ENCODE data around the gene GMDS.

The GMDS gene

DNA sequence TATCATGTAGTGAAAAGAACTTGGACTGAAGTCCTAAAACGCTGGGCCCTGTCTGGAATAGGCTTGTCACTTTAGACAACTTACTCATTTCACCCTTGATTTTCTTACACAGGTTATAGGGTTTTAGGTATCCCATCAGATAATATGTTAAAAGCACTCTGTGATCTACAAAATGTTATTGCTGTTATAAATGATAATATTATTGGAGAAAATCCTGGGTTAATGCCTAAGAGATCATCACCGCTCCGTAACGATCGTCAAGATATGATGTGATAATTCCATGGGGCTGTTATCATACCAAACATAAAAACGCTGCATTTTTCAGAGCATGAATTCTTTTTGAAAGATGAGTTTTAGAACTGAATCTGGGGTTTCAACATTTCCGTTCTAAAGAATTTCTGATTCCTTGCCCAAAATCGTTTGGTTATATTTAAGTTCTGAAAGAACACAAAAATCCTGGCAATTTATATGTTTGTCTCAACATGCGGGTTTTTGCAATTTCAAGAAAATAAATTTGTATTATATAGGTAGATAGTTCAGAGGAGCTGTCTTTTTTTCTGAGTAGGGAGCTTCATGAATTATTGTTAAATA is 480.9 kb downstream of the GMDS start:
- Histone ChIP-seq H4K20me1 (ENCODE audit: insufficient read depth, low read length) (no peaks in the 10 kb centered on the region), H3K4me3 (ENCODE audit: low read length) (no peak overlapping the region), H3K27ac (ENCODE audit: low read length) (no peak overlapping the region), H3K36me3 (replicated peaks; ENCODE audit: insufficient read depth, low read length) (no peaks in the 10 kb centered on the region), H3K9ac (ENCODE audit: low read length) (no peak overlapping the region), H3K9me3 (replicated peaks; ENCODE audit: insufficient read depth, low read length) (no peaks in the 10 kb centered on the region), H3K27me3 (replicated peaks; ENCODE audit: insufficient read depth, low read length) (no peaks in the 10 kb centered on the region), H3K4me2 (ENCODE audit: low read depth, low read length) (no peak overlapping the region), H3K9me2 (replicated peaks; ENCODE audit: insufficient read depth, low read length) (no peaks in the 10 kb centered on the region), H3K79me2 (ENCODE audit: low read length) (no peaks in the 10 kb centered on the region), H2AFZ (ENCODE audit: low read length) (no peak overlapping the region), H3K4me1 (ENCODE audit: low read length) (peaks cover 14% of the 10 kb centered on the region), H3F3A (ENCODE audit: insufficient read depth, low read length) (no peaks in the 10 kb centered on the region)
- TF ChIP-seq EZH2phosphoT487 (IDR thresholded peaks at IDR 0.05; ENCODE audit: low read length): no peak
- TF ChIP-seq, protein P1, sequence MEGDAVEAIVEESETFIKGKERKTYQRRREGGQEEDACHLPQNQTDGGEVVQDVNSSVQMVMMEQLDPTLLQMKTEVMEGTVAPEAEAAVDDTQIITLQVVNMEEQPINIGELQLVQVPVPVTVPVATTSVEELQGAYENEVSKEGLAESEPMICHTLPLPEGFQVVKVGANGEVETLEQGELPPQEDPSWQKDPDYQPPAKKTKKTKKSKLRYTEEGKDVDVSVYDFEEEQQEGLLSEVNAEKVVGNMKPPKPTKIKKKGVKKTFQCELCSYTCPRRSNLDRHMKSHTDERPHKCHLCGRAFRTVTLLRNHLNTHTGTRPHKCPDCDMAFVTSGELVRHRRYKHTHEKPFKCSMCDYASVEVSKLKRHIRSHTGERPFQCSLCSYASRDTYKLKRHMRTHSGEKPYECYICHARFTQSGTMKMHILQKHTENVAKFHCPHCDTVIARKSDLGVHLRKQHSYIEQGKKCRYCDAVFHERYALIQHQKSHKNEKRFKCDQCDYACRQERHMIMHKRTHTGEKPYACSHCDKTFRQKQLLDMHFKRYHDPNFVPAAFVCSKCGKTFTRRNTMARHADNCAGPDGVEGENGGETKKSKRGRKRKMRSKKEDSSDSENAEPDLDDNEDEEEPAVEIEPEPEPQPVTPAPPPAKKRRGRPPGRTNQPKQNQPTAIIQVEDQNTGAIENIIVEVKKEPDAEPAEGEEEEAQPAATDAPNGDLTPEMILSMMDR (IDR thresholded peaks at IDR 0.05; ENCODE audit: low read length): no peak
- no peak for TF ChIP-seq EZH2 (optimal IDR thresholded peaks at IDR 0.05; ENCODE audit: low read depth, low read length)
- DNase-seq: no peak

DNA sequence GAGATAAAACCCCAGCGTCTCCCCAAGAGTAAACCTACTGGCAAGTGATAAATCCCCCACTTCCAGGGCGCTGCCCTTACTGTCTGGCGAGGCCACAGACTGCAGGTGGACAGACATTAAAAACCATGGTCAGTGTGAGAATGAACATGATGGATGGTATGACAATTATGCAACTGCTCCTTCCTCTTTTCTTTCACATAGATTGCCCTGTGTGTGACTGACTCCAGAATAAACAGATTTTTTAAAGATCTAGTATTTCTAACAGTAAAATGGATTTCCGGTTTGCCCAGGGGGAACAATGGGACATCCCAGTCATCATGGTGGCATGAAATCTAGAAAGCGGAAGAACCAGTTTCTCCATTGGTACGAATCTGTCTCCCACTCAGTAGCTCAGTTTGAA is 482.0 kb downstream of the GMDS start:
- Histone ChIP-seq H3K27me3 (replicated peaks; ENCODE audit: insufficient read depth, low read length) (no peaks in the 10 kb centered on the region), H3K27ac (ENCODE audit: low read length) (no peak overlapping the region), H3K79me2 (ENCODE audit: low read length) (no peaks in the 10 kb centered on the region), H3K4me3 (ENCODE audit: low read length) (no peak overlapping the region), H3K9ac (ENCODE audit: low read length) (no peak overlapping the region), H2AFZ (ENCODE audit: low read length) (no peak overlapping the region), H3K9me2 (replicated peaks; ENCODE audit: insufficient read depth, low read length) (no peaks in the 10 kb centered on the region), H3K9me3 (replicated peaks; ENCODE audit: insufficient read depth, low read length) (no peaks in the 10 kb centered on the region), H3K4me2 (ENCODE audit: low read depth, low read length) (no peak overlapping the region), H3F3A (ENCODE audit: insufficient read depth, low read length) (no peaks in the 10 kb centered on the region), H3K36me3 (replicated peaks; ENCODE audit: insufficient read depth, low read length) (no peaks in the 10 kb centered on the region), H4K20me1 (ENCODE audit: insufficient read depth, low read length) (no peaks in the 10 kb centered on the region), H3K4me1 (ENCODE audit: low read length) (peaks cover 12% of the 10 kb centered on the region)
- DNase-seq: no peak
- no peak for TF ChIP-seq EZH2phosphoT487 (IDR thresholded peaks at IDR 0.05; ENCODE audit: low read length)
- TF ChIP-seq, protein P1 (IDR thresholded peaks at IDR 0.05; ENCODE audit: low read length): no peak
- TF ChIP-seq EZH2 (optimal IDR thresholded peaks at IDR 0.05; ENCODE audit: low read depth, low read length): no peak

DNA sequence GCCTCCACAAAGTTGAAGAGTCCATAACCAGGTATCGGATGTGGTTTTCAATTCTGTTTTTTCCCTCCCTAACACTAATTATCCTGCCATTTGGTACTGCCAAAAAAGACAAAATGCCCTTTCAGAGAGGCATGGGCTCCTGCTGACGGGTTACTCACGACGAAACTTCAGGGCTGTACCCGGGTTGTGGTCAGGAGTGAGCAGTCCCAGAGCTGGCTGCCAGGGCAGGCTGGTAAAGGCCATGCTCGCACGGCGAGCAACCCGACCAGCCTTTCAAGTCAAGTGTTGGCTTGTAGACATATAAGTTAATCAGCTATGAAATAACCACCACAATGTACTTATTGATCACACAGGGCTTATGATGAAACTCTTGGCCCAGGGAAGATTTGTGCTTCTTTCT is 483.2 kb downstream of the GMDS start:
- Histone ChIP-seq H2AFZ (ENCODE audit: low read length) (no peak overlapping the region), H3K9ac (ENCODE audit: low read length) (no peak overlapping the region), H3K9me2 (replicated peaks; ENCODE audit: insufficient read depth, low read length) (no peaks in the 10 kb centered on the region), H3K79me2 (ENCODE audit: low read length) (no peaks in the 10 kb centered on the region), H3K4me1 (ENCODE audit: low read length) (peaks cover under 1% of the 10 kb centered on the region; the same call in 1 of the 2 replicates), H3K36me3 (replicated peaks; ENCODE audit: insufficient read depth, low read length) (no peaks in the 10 kb centered on the region), H3K4me2 (ENCODE audit: low read depth, low read length) (no peak overlapping the region), H3F3A (ENCODE audit: insufficient read depth, low read length) (no peaks in the 10 kb centered on the region), H4K20me1 (ENCODE audit: insufficient read depth, low read length) (no peaks in the 10 kb centered on the region), H3K27ac (ENCODE audit: low read length) (no peak overlapping the region), H3K27me3 (replicated peaks; ENCODE audit: insufficient read depth, low read length) (no peaks in the 10 kb centered on the region), H3K9me3 (replicated peaks; ENCODE audit: insufficient read depth, low read length) (no peaks in the 10 kb centered on the region), H3K4me3 (ENCODE audit: low read length) (no peak overlapping the region)
- DNase-seq: no peak
- TF ChIP-seq, protein P1 (IDR thresholded peaks at IDR 0.05; ENCODE audit: low read length): no peak
- no peak for TF ChIP-seq EZH2 (optimal IDR thresholded peaks at IDR 0.05; ENCODE audit: low read depth, low read length)
- no peak for TF ChIP-seq EZH2phosphoT487 (IDR thresholded peaks at IDR 0.05; ENCODE audit: low read length)
